GM21423 (cell line): ENCODE data around the gene UBE4A.
A peak's percentile ranks its signal among the peaks of the same experiment; 100 is the strongest.

ENCODE experiments used
- ATAC-seq: cut with Tn5 transposase; IDR thresholded peaks from one replicate; pipeline ENCODE4 v1.9.1; 2021; ENCODE audit warnings: mild to moderate bottlenecking, moderate library complexity; ENCODE audit not compliant: unreplicated experiment

The UBE4A gene

DNA sequence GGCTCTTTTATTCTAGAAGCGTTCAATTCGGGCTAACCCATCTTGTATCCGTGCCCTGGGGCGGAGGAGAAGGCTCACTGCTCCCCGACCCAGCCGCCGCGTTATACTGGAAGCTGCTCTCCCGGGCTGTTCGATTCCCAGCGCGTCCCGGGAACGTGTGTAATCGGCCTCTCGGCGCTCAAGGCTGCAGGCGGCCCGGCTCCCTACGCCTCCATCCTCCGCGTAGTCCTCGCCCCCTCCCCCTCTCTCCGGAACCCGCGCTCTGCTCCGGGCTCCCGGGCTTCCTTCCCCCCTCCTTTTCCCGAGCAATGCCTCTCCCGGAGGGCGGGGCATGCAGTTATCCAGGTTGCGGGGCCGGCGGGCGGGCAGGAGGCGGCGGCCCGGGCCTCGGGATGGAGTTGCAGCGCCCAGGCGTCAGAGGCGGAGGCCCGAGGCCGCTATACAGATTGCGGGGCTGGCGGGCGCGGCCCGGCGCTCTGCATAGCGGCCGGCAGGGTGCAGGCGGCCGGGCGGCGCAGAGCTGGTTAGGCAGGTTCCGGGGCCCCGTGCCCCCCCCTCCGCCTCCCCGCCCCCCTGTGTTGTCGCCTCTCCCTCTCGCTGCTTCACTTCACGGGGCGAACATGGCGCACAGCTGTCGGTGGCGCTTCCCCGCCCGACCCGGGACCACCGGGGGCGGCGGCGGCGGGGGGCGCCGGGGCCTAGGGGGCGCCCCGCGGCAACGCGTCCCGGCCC, 76.7 kb downstream of the UBE4A start, which contains the start of gene KMT2A:
Gene KMT2A (plus strand): TSS at position 600 of the 732 bp plus-strand sequence. CDS start 21 bp downstream, at position 621.
- peak; percentile 56 for ATAC-seq

DNA sequence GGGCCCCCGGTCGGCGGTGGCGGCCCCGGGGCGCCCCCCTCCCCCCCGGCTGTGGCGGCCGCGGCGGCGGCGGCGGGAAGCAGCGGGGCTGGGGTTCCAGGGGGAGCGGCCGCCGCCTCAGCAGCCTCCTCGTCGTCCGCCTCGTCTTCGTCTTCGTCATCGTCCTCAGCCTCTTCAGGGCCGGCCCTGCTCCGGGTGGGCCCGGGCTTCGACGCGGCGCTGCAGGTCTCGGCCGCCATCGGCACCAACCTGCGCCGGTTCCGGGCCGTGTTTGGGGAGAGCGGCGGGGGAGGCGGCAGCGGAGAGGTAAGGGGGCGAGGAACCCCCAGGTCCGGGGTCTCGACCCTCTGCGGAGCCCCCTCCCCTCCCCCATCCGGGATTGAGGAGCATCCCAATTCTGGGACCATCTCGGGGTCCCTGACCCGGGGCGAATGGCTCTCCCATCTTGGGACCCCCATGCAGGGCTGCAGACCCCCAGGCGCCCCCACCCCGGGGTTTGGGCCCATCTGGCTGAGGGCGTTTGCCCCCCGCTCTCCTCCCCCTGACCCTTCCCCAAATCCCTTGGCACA, 77.3 kb downstream of the UBE4A start:
- peak; percentile 6 for ATAC-seq

DNA sequence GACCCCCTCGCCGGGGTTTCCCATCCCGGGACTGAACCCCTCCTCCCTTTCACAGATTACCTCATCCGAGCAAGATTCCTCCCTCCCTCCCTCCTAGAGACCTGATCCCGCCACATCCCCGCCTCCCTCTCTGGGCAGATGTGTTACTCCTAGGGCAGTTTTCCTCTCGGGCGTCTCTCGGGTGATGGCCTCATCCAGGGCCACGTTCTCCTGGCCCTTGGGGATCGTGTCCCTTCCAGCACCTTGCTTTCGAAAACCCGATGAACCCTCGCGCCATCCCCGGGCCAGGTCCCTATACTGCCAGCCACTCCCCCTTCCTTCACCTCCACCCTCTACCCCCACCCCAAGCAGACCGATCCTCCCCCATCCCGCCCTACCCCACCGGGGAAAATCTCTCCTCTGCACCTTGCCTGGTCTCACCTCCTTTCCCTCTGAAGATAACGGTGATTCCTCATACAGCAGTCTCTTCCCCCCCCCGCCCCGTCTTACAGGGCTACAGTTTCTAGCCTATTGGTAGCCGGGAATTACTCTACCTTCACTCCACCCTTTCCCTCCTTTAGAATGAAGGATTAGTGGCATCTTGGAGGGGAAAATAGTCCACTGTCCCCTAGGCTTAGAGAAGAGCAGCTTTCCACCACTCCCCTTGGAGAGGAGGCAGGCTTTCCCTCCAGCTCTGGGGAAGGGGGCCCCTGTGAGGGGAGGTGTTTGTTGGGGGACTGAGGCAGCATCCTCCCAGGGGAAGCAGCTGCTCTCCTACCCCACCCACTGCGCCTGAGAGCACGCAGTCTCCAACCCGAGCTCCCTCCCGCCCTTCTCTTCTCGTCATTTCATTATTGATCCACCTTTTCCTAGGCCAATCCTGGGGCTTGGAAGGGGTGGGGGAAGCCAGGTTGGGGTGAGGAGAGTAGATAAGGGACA, 78.1 kb downstream of the UBE4A start:
- no peak for ATAC-seq

DNA sequence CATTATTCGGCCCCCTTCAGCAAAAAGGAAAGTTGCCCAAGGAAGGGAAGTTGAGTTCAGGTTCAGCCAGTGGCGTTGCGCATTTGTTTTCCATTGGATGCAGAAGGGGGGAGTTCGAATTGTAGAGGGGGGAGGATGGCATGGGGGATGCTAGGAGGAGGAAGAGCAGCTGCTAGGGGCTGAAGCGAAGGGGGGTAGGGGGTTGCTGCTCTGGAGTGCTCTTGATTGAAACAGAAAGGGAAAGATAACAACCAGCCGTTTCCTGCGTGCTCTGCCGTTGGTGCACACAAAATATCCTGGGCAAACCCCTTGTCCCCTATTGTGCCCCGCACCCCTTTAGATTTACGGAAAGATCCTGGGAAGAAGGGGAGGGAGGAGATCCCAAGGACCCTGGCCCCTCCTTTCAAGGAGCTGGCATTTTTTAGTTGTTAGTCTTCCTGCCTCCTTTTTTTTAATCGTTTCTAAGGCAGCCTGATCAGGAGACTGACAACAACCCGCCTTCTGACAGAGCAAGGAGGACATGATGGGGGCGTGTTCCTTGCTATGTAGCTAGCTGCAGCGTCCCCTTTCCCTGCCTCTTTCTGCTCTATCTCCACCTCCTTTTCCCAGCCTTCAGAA, 79.0 kb downstream of the UBE4A start:
- ATAC-seq: no peak

DNA sequence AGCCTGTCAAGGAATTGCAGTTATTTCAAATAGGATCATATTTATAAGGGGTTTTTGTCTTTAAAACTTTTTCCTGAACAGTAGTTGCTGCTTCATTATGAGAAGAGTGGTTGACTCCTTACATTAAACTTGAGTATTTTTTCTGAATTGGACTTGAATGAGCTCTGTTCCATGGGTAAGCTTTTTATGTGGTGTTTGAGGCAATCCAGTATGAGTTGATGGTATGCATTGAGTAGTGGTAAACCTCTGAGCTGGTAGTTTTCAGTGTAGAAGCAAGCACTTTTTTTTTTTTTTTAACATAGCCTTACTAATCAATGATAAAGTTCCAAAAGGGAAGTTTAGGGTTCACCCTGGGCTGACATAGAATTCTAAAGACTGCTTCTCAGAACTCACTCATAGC, 80.2 kb downstream of the UBE4A start:
- ATAC-seq: no peak

DNA sequence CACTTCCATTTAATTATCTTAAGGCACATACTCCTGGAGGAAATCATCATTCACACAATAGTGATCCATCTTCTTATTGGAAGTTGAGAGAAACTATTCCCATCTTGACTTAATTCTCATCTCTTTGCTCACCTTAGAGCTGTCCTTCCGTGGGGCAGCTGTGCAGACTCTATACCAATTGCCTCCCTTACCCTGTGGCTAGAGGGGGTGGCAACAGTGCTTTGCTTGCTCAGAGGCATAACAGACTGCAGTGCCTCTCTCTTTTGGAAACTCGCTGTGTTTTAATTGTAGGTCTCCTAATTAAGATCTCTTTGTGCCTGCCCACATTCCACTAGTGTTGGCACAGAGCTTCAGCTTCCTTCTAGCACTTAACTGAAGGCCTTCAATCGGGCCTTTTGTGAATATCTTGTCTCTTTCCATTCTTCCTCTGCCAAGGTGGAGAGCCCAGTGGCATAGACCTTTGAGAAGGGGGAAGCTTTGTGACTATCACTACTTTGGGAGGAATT, 82.4 kb downstream of the UBE4A start:
- ATAC-seq: no peak

DNA sequence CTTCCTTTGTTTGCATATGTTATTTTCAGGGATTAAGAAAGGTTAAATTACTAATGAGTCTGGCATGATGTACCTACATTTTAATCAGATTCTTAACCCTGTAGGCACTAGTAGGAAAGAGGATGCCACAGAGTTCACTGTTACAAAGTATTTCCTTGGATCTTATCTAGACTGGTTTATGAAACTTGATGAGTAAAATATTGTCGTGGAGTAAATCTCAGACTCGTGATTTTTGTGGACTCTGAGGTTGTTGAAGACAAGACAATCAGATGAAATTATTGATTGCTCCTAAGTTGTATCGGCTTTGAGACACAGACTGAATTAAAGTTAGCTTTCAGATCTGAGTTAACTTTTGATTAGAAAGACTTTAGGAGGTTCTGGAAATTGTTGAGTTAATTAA, 82.9 kb downstream of the UBE4A start:
- ATAC-seq: no peak

DNA sequence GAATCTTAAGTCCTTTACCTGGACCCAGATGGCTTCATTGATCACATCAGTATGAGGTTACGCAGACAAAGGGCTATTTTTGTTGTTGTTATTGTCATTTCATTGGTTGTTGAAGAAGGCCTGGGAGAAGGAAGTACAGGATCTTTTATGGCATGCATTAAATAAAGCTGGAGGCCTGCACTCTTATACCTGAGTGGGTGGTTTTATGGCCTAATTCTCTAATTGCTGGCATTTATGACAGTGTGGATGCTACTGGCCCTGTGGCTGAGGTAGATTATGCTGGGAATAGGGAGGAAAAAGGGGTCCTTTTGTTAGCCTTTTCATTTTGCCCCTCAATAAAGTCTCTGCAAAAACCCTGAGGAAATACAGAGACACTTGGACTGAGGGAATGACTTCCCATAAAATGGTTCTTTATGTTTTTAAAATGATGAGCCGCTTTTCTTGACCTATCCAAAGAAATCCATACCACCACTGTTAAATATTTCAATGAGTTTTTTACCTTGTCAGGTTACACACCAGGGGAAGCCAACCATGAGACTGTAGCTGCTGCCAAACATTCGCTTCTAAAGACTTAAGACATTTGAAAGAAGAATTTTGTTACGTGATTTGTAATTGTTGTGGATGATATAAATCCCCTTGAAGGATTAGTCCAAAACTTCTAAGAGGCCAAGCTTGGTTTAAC, 83.6 kb downstream of the UBE4A start:
- no peak for ATAC-seq

DNA sequence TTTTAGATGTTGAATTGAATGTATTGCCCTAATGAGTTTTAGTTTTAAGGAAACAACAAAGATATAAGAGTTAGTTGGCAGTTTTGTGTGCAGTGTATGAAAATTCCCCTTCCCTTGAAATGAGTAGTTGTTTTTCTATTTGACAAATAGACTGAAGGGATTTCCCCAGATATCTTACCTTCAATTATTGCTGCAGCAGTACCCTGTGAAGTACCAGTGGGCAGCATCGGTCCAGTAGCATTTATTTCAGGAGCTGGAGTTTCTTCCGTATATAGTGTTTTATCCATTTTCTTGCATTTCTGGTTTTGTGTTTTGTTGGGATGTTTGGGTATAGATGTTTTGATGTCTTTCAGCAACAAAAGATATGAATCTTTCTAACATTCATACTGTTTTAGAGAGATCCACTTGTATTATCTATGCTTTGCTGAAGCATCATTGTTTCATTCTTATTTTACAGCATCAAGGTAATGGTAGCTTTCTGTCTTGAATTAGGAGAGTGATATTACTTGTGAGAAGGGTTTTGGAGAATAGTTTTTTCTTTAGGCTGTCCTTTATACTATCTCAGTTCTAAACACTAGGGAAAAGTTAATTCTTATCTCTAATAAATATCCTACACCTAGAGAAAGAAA, 84.3 kb downstream of the UBE4A start:
- no peak for ATAC-seq

DNA sequence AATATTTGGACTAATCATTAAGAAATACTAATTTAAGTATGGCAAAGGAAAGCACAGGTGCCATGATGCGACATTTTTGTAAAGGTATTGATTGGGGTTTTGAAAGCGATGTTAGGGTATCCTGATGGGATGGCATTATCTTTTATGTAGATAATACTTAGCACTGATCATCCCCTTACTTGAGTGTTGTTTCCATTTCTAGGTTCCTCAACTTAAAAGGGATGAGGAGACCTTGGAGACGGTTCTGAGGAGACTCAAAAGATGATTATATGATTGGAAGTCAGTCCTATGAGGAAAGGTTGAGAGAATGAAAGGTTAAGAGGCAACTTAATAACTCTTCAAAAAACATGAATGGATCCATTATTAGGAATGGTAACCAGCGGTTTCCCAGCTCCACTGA, 88.0 kb downstream of the UBE4A start:
- no peak for ATAC-seq

DNA sequence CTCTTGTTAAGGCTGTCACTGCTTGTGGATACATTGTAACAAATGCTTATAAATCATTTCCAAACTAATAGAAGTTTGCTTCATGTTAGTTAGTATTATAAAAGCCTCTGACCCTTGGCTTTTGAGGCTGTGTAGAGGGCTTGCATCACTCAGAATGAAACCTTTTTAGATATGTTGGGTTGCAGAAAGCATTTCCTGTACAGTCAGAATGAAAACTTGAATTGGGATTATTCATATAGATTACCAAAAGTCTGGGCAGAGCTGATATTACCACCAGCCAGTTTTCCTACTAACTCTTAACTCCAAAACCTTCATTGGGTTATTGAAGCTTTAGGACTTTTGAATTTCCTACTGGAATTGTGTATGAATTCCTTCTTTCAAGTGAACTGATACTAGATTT, 88.9 kb downstream of the UBE4A start:
- peak; percentile 79 for ATAC-seq
